Measurements from ENCODE around the gene DUSP10.

The DUSP10 gene

GRCh38 chr1:221693087-221693486 is 48.8 kb downstream of the DUSP10 start:
- no peak for DNase-seq (ENCODE audit: low spot score)

- DNase-seq (ENCODE audit: low spot score), result no peak
Observed at GRCh38 chr1:221692643-221693042, 49.2 kb downstream of the DUSP10 start.

- DNase-seq (ENCODE audit: low spot score), result no peak
Observed at GRCh38 chr1:221691261-221691660, 50.6 kb downstream of the DUSP10 start.

GRCh38 chr1:221690858-221691257 is 51.0 kb downstream of the DUSP10 start:
- DNase-seq (ENCODE audit: low spot score), result no peak

GRCh38 chr1:221689138-221689537 is 52.8 kb downstream of the DUSP10 start:
- no peak for DNase-seq (ENCODE audit: low spot score)

GRCh38 chr1:221688488-221688843 is 53.4 kb downstream of the DUSP10 start:
- DNase-seq (ENCODE audit: low spot score), result no peak

GRCh38 chr1:221687836-221688487 is 53.9 kb downstream of the DUSP10 start:
- DNase-seq (ENCODE audit: low spot score), result no peak

- DNase-seq (ENCODE audit: low spot score), result no peak
Observed at GRCh38 chr1:221683681-221684080, 58.2 kb downstream of the DUSP10 start.

- no peak for DNase-seq (ENCODE audit: low spot score)
Observed at GRCh38 chr1:221680085-221680484, 61.8 kb downstream of the DUSP10 start.

GRCh38 chr1:221678014-221678413 is 63.9 kb downstream of the DUSP10 start:
- DNase-seq (ENCODE audit: low spot score), result no peak

GRCh38 chr1:221675880-221676800 is 65.7 kb downstream of the DUSP10 start:
- no peak for DNase-seq (ENCODE audit: low spot score)

- DNase-seq (ENCODE audit: low spot score), result no peak
Observed at GRCh38 chr1:221672965-221673364, 68.9 kb downstream of the DUSP10 start.

- DNase-seq (ENCODE audit: low spot score), result no peak
Observed at GRCh38 chr1:221672239-221672645, 69.6 kb downstream of the DUSP10 start.

- DNase-seq (ENCODE audit: low spot score), result no peak
Observed at GRCh38 chr1:221670081-221670480, 71.8 kb downstream of the DUSP10 start.

GRCh38 chr1:221669441-221669840 is 72.4 kb downstream of the DUSP10 start:
- DNase-seq (ENCODE audit: low spot score), result no peak

- no peak for DNase-seq (ENCODE audit: low spot score)
Observed at GRCh38 chr1:221667504-221667903, 74.4 kb downstream of the DUSP10 start.

- DNase-seq (ENCODE audit: low spot score), result no peak
Observed at GRCh38 chr1:221664253-221664652, 77.6 kb downstream of the DUSP10 start.

- DNase-seq (ENCODE audit: low spot score), result no peak
Observed at GRCh38 chr1:221663321-221663720, 78.6 kb downstream of the DUSP10 start.

GRCh38 chr1:221655766-221656305 is 86.1 kb downstream of the DUSP10 start:
- DNase-seq (ENCODE audit: low spot score), result no peak

Data from left forelimb (tissue), 1 donor.